H9 (cell line): ENCODE results near the gene ARHGAP8. TPM values are rescaled to one million over a fixed set of nuclear protein-coding genes. Genes with fewer than 3 reads are reported as not detected.

Experiments used
- DNase-seq: peaks from one replicate; pipeline ENCODE4 v3.0.0-alpha.2; 2017
- H2AFZ ChIP-seq: one replicate; pipeline ENCODE4 v1.6.1; 2013; ENCODE audit warnings: mild to moderate bottlenecking, low read length, control low read depth, moderate library complexity
- H2AK5ac ChIP-seq: 2 replicates; pipeline ENCODE4 v1.6.1; 2013; ENCODE audit warnings: low read length, control low read depth, mixed read lengths; ENCODE audit not compliant: insufficient read length
- H2BK120ac ChIP-seq: one replicate; pipeline ENCODE4 v1.6.1; 2013; ENCODE audit warnings: low read depth, mild to moderate bottlenecking, low read length, control low read depth, inconsistent platforms; ENCODE audit not compliant: poor library complexity, severe bottlenecking
- H2BK12ac ChIP-seq: 2 replicates; pipeline ENCODE4 v1.6.1; 2013; ENCODE audit warnings: low read length, control low read depth, mixed read lengths, low read depth; ENCODE audit not compliant: insufficient read length
- H2BK15ac ChIP-seq: 2 replicates; pipeline ENCODE4 v1.6.1; 2013; ENCODE audit warnings: low read depth, low read length, control low read depth
- H2BK20ac ChIP-seq: one replicate; pipeline ENCODE4 v1.6.1; 2013; ENCODE audit warnings: low read depth, mild to moderate bottlenecking, low read length, control low read depth, inconsistent platforms; ENCODE audit not compliant: poor library complexity, severe bottlenecking
- H2BK5ac ChIP-seq: 2 replicates; pipeline ENCODE4 v1.6.1; 2013; ENCODE audit warnings: low read length, control low read depth, mixed read lengths; ENCODE audit not compliant: insufficient read length
- H3K14ac ChIP-seq: 2 replicates; pipeline ENCODE4 v1.6.1; 2013; ENCODE audit warnings: low read length, control low read depth; ENCODE audit not compliant: insufficient read depth
- H3K18ac ChIP-seq: 2 replicates; pipeline ENCODE4 v1.6.1; 2013; ENCODE audit warnings: low read depth, mild to moderate bottlenecking, mixed read lengths, low read length, control low read depth; ENCODE audit not compliant: insufficient read length
- H3K23ac ChIP-seq: 2 replicates; pipeline ENCODE4 v1.6.1; 2013; ENCODE audit warnings: low read length, control low read depth, mixed read lengths, low read depth; ENCODE audit not compliant: insufficient read length
- H3K23me2 ChIP-seq: 2 replicates; pipeline ENCODE4 v1.6.1; 2013; ENCODE audit warnings: low read depth, mild to moderate bottlenecking, mixed read lengths, low read length, control low read depth; ENCODE audit not compliant: insufficient read length, poor library complexity, severe bottlenecking
- H3K27ac ChIP-seq: 2 replicates; pipeline ENCODE4 v1.5.1; 2013; ENCODE audit warnings: low read length, control low read depth, mixed read lengths, low read depth; ENCODE audit not compliant: insufficient read length
- H3K27me3 ChIP-seq: 2 replicates; pipeline ENCODE4 v1.6.1; 2013; ENCODE audit warnings: low read length, control low read depth, inconsistent platforms; ENCODE audit not compliant: insufficient read depth
- H3K4ac ChIP-seq: 2 replicates; pipeline ENCODE4 v1.6.1; 2013; ENCODE audit warnings: low read depth, mild to moderate bottlenecking, control low read depth, inconsistent platforms, low read length, moderate library complexity
- H3K4me1 ChIP-seq: 2 replicates; pipeline ENCODE4 v1.6.1; 2013; ENCODE audit warnings: low read length, control low read depth, inconsistent platforms; ENCODE audit not compliant: insufficient read depth
- H3K4me2 ChIP-seq: 2 replicates; pipeline ENCODE4 v1.6.1; 2013; ENCODE audit warnings: low read length, control low read depth, mixed read lengths; ENCODE audit not compliant: insufficient read length, insufficient read depth
- H3K56ac ChIP-seq: 2 replicates; pipeline ENCODE4 v1.6.1; 2013; ENCODE audit warnings: low read depth, mild to moderate bottlenecking, mixed read lengths, low read length, control low read depth; ENCODE audit not compliant: insufficient read length
- H3K79me1 ChIP-seq: 2 replicates; pipeline ENCODE4 v1.6.1; 2013; ENCODE audit warnings: low read depth, mild to moderate bottlenecking, moderate library complexity, low read length, control low read depth, inconsistent platforms; ENCODE audit not compliant: insufficient read depth, poor library complexity, severe bottlenecking
- H3K79me2 ChIP-seq: 2 replicates; pipeline ENCODE4 v1.6.1; 2013; ENCODE audit warnings: low read length, control low read depth, inconsistent platforms; ENCODE audit not compliant: insufficient read depth
- H3K9ac ChIP-seq: 2 replicates; pipeline ENCODE4 v1.6.1; 2013; ENCODE audit warnings: low read length, control low read depth, mixed read lengths; ENCODE audit not compliant: insufficient read length; ENCODE audit errors: extremely low read depth
- H3K9me3 ChIP-seq: one replicate; pipeline ENCODE4 v1.6.1; 2013; ENCODE audit warnings: low read depth, low read length, inconsistent platforms; ENCODE audit not compliant: control insufficient read depth
- H3T11ph ChIP-seq: one replicate; pipeline ENCODE4 v1.6.1; 2013; ENCODE audit warnings: mild to moderate bottlenecking, low read length, control low read depth, inconsistent platforms
- H4K20me1 ChIP-seq: one replicate; pipeline ENCODE4 v1.6.1; 2013; ENCODE audit not compliant: control insufficient read depth, insufficient read length, insufficient read depth
- H4K5ac ChIP-seq: 2 replicates; pipeline ENCODE4 v1.6.1; 2013; ENCODE audit warnings: low read depth, mild to moderate bottlenecking, mixed read lengths, low read length, control low read depth; ENCODE audit not compliant: insufficient read length
- H4K8ac ChIP-seq: replicated peaks from 2 replicates; pipeline ENCODE4 v1.6.1; 2013; ENCODE audit warnings: low read length, control low read depth, mixed read lengths, low read depth; ENCODE audit not compliant: insufficient read length
- H4K91ac ChIP-seq: 2 replicates; pipeline ENCODE4 v1.6.1; 2013; ENCODE audit warnings: low read depth, mild to moderate bottlenecking, moderate library complexity, mixed read lengths, low read length, control low read depth; ENCODE audit not compliant: insufficient read length
- H3K27ac Mint-ChIP-seq, 3 experiments: 2 replicates in 2 of 3; 3 replicates in 1 of 3; pipeline ENCODE4 v1.8.0; 2020 to 2021; ENCODE audit warnings: mixed read lengths in 3 of 3, mild to moderate bottlenecking in 1 of 3, moderate library complexity in 1 of 3
- H3K27me3 Mint-ChIP-seq: 2 replicates; pipeline ENCODE4 v1.8.0; 2021; ENCODE audit warnings: low read depth, mild to moderate bottlenecking, moderate library complexity, mixed read lengths
- H3K36me3 Mint-ChIP-seq, 3 experiments: 2 replicates in 2 of 3; 3 replicates in 1 of 3; pipeline ENCODE4 v1.8.0; 2020 to 2021; ENCODE audit warnings: low read depth in 3 of 3, mixed read lengths in 3 of 3; ENCODE audit not compliant: insufficient read depth in 1 of 3
- H3K4me1 Mint-ChIP-seq, 2 experiments: 2 replicates each; pipeline ENCODE4 v1.8.0; 2020; ENCODE audit warnings: mixed read lengths in 2 of 2
- H3K4me3 Mint-ChIP-seq, 2 experiments: 2 replicates in 1 of 2; 3 replicates in 1 of 2; pipeline ENCODE4 v1.8.0; 2020 to 2021; ENCODE audit warnings: mild to moderate bottlenecking in 2 of 2, mixed read lengths in 2 of 2, moderate library complexity in 1 of 2
- H3K9me3 Mint-ChIP-seq, 2 experiments: 2 replicates in 1 of 2; 3 replicates in 1 of 2; pipeline ENCODE4 v1.8.0; 2020; ENCODE audit warnings: mild to moderate bottlenecking in 2 of 2, mixed read lengths in 2 of 2, moderate library complexity in 1 of 2
- CTCF ChIP-seq: fragments of 200-600 bp; sonication (generic); conservative IDR thresholded peaks from 3 replicates; pipeline ENCODE4 v1.8.0; 2021; ENCODE audit warnings: antibody characterized with exemption, mild to moderate bottlenecking
- WGBS: extraction: QIAGEN DNeasy Blood & Tissue Kit; methylation state at CpG from one replicate; pipeline ENCODE4 v1.1.7; 2013; ENCODE audit warnings: missing lambda C conversion rate, low lambda C conversion rate, mixed read lengths; ENCODE audit not compliant: insufficient read length; ENCODE audit errors: extremely low coverage; 5-methylcytosine and 5-hydroxymethylcytosine counted together
- total RNA-seq: library from RNA; stranded (reverse); gene quantifications from 2 replicates; pipeline ENCODE4 v1.2.1, GENCODE V29; 2021

ARHGAP8 gene
- total RNA-seq, 1 experiment from 2014 or later, result 35.4 TPM

GRCh38 chr22:44885806-44886360 is 133.5 kb downstream of the ARHGAP8 start:
- Mint-ChIP-seq H3K27ac (no peak overlapping the region), H3K27me3 (no peaks in the 10 kb centered on the region), H3K4me1 (peaks cover 8 to 10% of the 10 kb centered on the region in 2 experiments), H3K9me3 (no peaks in the 10 kb centered on the region), H3K4me3 (no peak overlapping the region), H3K36me3 (peaks cover 13 to 45% (median 33%) of the 10 kb centered on the region in 3 experiments)
- Histone ChIP-seq H2AK5ac (no peak overlapping the region), H2BK15ac (no peak overlapping the region), H2BK120ac (no peak overlapping the region), H3K79me2 (no peaks in the 10 kb centered on the region), H2BK12ac (no peak overlapping the region), H3K9me3 (no peaks in the 10 kb centered on the region), H3K56ac (no peak overlapping the region), H3K14ac (no peak overlapping the region), H3K27ac (no peak overlapping the region), H3K4me2 (no peak overlapping the region), H3K9ac (no peak overlapping the region), H2BK5ac (no peak overlapping the region), H4K91ac (no peak overlapping the region), H3K4ac (no peak overlapping the region), H3K23ac (no peak overlapping the region), H2BK20ac (no peak overlapping the region), H4K5ac (no peak overlapping the region), H3K4me1 (no peaks in the 10 kb centered on the region), H4K20me1 (no peaks in the 10 kb centered on the region), H3K27me3 (no peaks in the 10 kb centered on the region), H4K8ac (no peak overlapping the region), H3T11ph (no peak overlapping the region), H3K79me1 (no peaks in the 10 kb centered on the region), H2AFZ (no peak overlapping the region), H3K23me2 (no peaks in the 10 kb centered on the region), H3K18ac (no peak overlapping the region)
- TF ChIP-seq CTCF, result no peak
- DNase-seq, result no peak
- WGBS, result no CpG with 5 or more reads among the region's 14 CpGs
